GM08714 (cell line): ENCODE data around the gene FIS1.

Experiments
- H3K4me3 ChIP-seq: fragments of 200-500 bp; sonication (Bioruptor generic); 2 replicates; pipeline ENCODE4 v1.5.1; 2014; ENCODE audit warnings: mild to moderate bottlenecking, low read length, inconsistent platforms
- ZNF274 ChIP-seq: IDR thresholded peaks from 2 replicates; pipeline ENCODE4 v1.6.1; 2012; ENCODE audit warnings: mild to moderate bottlenecking, low read depth, low read length

FIS1 gene

DNA sequence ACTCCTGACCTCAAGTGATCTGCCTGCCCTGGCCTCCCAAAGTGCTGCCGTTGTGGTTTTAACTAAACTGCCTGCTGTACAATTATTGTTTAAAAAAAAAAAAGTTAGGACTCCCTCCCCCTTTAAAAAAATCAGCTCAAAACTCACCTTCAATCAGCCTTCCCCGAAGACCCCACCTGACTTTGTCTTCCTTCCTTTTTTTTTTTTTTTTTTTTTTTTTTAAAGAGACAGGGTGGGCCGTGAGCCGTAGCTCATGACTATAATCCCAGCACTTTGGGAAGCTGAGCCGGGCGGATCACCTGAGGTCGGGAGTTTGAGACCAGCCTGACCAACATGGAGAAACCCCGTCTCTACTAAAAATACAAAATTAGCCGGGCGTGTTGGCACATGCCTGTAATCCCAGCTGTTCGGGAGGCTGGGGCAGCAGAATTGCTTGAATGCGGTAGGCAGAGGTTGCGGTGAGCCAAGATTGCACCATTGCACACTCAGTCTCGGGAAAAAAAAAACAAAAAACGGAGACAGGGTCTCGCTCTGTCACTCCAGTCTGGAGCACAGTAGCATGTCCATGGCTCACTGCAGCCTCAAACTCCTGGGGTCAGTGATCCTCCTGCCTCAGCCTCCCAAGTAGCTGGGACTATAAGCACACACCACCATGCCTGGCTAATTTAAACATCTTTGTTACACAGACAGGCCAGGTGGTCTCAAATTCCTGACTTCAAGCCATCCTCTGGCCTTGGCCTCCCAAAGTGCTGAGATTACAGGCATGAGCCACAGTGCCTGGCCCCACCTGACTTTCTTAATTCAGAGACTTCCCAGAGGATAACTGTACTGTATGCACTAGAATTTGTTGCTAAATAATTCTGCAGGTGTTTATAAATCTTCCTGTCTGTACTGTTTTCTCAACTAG, 3.2 kb downstream of the FIS1 start:
- H3K4me3 ChIP-seq = no peak overlapping the region
- TF ChIP-seq ZNF274 = no peak

DNA sequence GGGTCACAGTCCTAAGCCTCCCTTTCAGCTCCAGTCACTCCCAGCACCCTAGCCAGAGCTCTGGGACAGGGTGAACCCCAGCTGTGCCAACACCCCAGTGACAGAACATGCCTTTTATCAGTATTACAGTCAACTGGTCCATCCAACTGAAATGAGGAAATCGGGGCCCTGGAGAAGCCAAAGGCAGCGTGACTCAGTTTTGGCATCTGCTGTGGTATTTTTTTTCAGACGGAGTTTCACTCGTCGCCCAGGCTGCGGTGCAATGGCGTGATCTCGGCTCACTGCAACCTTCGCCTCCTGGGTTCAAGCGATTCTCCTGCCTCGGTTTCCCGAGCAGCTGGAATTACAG, 3.9 kb downstream of the FIS1 start:
- no peak for TF ChIP-seq ZNF274
- H3K4me3 ChIP-seq = no peak overlapping the region

- H3K4me3 ChIP-seq = no peak overlapping the region
- TF ChIP-seq ZNF274 = no peak
These were observed 4.5 kb downstream of the FIS1 start for GRCh38 chr7:101240226-101241014.

GRCh38 chr7:101239951-101240220, 5.0 kb downstream of the FIS1 start:
- no peak for TF ChIP-seq ZNF274

DNA sequence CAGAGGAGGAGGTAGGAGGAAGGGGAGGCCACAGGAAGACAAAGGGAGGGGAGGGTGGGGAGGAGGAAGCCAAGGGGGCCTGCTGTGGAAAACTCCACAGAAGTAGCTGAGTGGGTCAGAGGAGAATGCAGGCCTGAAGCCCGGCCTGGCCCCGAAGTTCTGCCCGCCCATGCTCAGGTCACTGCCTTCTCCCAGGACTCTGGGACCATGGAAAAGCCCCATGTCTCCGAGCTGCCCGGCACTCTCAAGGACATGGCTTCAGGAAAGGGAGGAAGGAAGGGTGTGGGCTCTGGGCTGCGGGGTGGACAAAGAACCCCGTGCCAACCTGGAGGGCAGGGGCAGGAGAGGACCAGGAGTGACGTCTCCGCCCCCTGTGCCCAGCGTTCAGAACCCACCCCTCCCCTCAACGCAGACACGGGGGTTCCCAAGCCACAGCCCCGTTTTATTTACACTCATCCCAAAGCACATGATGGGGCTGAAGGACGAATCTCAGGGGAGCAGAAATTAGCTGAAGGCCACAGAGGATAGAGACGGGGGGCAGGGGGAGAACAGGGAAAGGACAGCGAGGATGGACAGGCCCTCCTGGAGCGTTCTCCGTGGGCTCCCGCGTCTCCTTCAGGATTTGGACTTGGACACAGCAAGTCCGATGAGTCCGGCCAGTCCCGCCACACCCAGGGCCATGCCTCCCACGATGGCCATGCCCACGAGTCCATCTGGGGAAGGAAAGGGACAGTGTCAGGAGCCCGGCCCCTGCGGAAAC, 5.5 kb downstream of the FIS1 start:
- no peak overlapping the region for H3K4me3 ChIP-seq
- no peak for TF ChIP-seq ZNF274

More at GRCh38 chr7:101239951-101240220, 5.0 kb downstream of the FIS1 start:
- no peak overlapping the region for H3K4me3 ChIP-seq

GRCh38 chr7:101238226-101239182, 6.4 kb downstream of the FIS1 start:
- H3K4me3 ChIP-seq = no peak overlapping the region
- TF ChIP-seq ZNF274 = no peak

- no peak for TF ChIP-seq ZNF274
These were observed 7.4 kb downstream of the FIS1 start, which contains the start of gene CLDN15 for GRCh38 chr7:101237206-101238067. TSS of gene CLDN15 (minus strand) at chr7:101237802. CDS start at chr7:101237581, 221 bp downstream.

GRCh38 chr7:101236292-101236835, 8.5 kb downstream of the FIS1 start:
- H3K4me3 ChIP-seq = no peak overlapping the region
- TF ChIP-seq ZNF274 = no peak

More at GRCh38 chr7:101237206-101238067, 7.4 kb downstream of the FIS1 start, which contains the start of gene CLDN15:
- no peak within 1 kb of the TSS for H3K4me3 ChIP-seq

GRCh38 chr7:101235522-101235921, 9.4 kb downstream of the FIS1 start:
- no peak overlapping the region for H3K4me3 ChIP-seq
- TF ChIP-seq ZNF274 = no peak

DNA sequence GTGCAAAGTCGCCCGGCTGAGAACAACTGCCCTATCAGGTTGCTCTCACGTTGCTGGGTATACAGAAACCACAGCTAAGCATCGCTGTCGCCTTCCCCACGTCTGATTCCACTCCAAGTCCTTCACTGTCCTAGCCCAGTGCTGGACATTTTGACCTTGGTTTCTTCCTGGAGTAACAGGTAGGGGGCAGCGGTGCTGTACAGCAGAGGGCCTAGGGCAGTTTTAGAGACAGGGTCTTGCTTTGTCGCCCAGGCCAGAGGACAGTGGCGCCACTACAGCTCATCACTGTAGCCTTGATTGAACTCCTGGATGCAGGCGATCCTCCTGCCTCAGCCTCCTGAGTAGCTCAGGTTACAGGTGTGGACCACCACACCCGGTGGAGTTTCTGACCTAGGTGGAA, 9.8 kb downstream of the FIS1 start:
- no peak for TF ChIP-seq ZNF274
- no peak overlapping the region for H3K4me3 ChIP-seq

DNA sequence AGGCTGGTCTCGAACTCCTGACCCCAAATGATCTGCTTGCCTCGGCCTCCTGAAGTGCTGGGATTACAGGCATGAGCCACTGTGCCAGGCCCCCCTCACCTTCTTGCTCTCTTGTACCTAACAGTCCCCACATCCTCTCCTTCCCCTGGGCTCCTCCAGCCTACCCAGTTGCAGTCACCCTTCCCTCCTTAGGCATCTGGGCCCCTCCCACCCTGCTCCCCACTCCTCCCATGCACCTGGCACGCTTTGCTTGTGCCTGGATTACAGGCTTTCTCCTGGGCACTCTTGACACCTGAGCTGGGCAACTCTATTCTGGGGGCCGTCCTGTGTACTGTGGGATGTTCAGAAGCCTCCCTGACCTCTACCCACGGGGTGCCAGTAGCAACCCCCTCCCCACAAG, 10.2 kb downstream of the FIS1 start:
- TF ChIP-seq ZNF274 = no peak
- no peak overlapping the region for H3K4me3 ChIP-seq

GRCh38 chr7:101233907-101234547, 10.9 kb downstream of the FIS1 start:
- H3K4me3 ChIP-seq = no peak overlapping the region
- TF ChIP-seq ZNF274 = no peak
